Dermis blood vessel endothelial cell (primary cell): ENCODE data around the gene CUX1. TPM values are rescaled to one million over a fixed set of nuclear protein-coding genes. Genes with fewer than 3 reads are reported as not detected.

Experiments used
- DNase-seq: peaks from one replicate; pipeline ENCODE4 v3.0.0; 2010
- total RNA-seq: library from RNA; depleted of rRNA; stranded (reverse); fragments of >200 nt; gene quantifications from 2 replicates; pipeline ENCODE4 v1.2.3, GENCODE V29; 2014

Gene CUX1
- total RNA-seq, 1 donor from 2014 or later, result 39.5 TPM

- no peak for DNase-seq
Observed at GRCh38 chr7:102254521-102254920, 437.1 kb downstream of the CUX1 start.

GRCh38 chr7:102255501-102255900 is 438.1 kb downstream of the CUX1 start:
- DNase-seq, result no peak

- no peak for DNase-seq
Observed at GRCh38 chr7:102255916-102256315, 438.5 kb downstream of the CUX1 start.

- DNase-seq, result no peak
Observed at GRCh38 chr7:102258073-102258748, 440.8 kb downstream of the CUX1 start.

GRCh38 chr7:102258749-102259107 is 441.3 kb downstream of the CUX1 start:
- no peak for DNase-seq

- no peak for DNase-seq
Observed at GRCh38 chr7:102260856-102261255, 443.4 kb downstream of the CUX1 start.

GRCh38 chr7:102261451-102261850 is 444.0 kb downstream of the CUX1 start:
- no peak for DNase-seq

GRCh38 chr7:102262546-102262945 is 445.1 kb downstream of the CUX1 start:
- DNase-seq, result no peak

- DNase-seq, result peak; percentile 30
Observed at GRCh38 chr7:102264367-102264891, 447.0 kb downstream of the CUX1 start.

- no peak for DNase-seq
Observed at GRCh38 chr7:102266541-102266940, 449.1 kb downstream of the CUX1 start.

GRCh38 chr7:102268635-102269034 is 451.2 kb downstream of the CUX1 start:
- no peak for DNase-seq

GRCh38 chr7:102270178-102270887 is 452.9 kb downstream of the CUX1 start:
- DNase-seq, result no peak

GRCh38 chr7:102271158-102271798 is 453.9 kb downstream of the CUX1 start:
- no peak for DNase-seq

- DNase-seq, result peak; percentile 80
Observed at GRCh38 chr7:102272075-102272916, 454.9 kb downstream of the CUX1 start.

GRCh38 chr7:102272917-102273748 is 455.7 kb downstream of the CUX1 start:
- no peak for DNase-seq

- no peak for DNase-seq
Observed at GRCh38 chr7:102273749-102274712, 456.6 kb downstream of the CUX1 start.

GRCh38 chr7:102275123-102275703 is 457.8 kb downstream of the CUX1 start:
- no peak for DNase-seq

GRCh38 chr7:102277901-102278300 is 460.5 kb downstream of the CUX1 start:
- DNase-seq, result no peak

- DNase-seq, result peak; percentile 75
Observed at GRCh38 chr7:102279537-102280400, 462.3 kb downstream of the CUX1 start.
